ENCODE results near the gene EPHB1.

EPHB1 gene

DNA sequence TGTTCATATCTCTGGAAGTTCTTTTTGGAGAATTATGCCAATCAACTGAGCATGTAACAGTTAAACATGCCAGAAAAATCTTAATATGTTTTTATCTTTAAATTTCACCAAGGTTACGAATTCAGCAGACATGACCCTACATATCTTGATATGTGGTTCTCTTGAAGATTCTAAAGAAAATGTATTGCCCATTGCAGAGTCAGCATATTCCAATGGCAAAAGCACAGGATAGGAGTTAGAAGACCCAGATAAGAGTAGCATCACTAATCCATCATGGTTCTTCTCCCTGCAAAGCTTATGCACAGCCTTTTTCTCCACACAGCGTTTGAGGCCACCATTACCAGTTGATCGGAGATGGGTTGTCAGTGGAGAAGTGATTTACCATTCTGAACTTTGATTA is 402.8 kb downstream of the EPHB1 start:
- H3K4me1 ChIP-seq (ENCODE audit: control insufficient read depth in 2 of 2, insufficient read depth in 1 of 2, low read depth in 1 of 2, low read length in 2 of 2): no peaks in the 10 kb centered on the region
- H2BK15ac ChIP-seq (ENCODE audit: low read length): no peak overlapping the region
- no peak overlapping the region for H3K4me3 ChIP-seq (ENCODE audit: low read length in 2 of 2)
- peaks cover 0 to 3% of the 10 kb centered on the region in 2 donors for H3K36me3 ChIP-seq (replicated peaks in 1 of 2; ENCODE audit: control insufficient read depth in 2 of 2, insufficient read depth in 2 of 2, low read length in 2 of 2)
- no peak overlapping the region for H2BK120ac ChIP-seq (ENCODE audit: low read depth, low read length)
- no peak overlapping the region for H3K27ac ChIP-seq (replicated peaks; ENCODE audit: low read length)
- H4K8ac ChIP-seq (ENCODE audit: low read depth, low read length): no peak overlapping the region
- H3K79me1 ChIP-seq (ENCODE audit: low read depth, low read length): no peaks in the 10 kb centered on the region
- H2BK12ac ChIP-seq (ENCODE audit: low read length): no peak overlapping the region
- H3K4me2 ChIP-seq (ENCODE audit: insufficient read depth, low read length, poor library complexity, severe bottlenecking): no peak overlapping the region
- no peak overlapping the region for H3K23ac ChIP-seq (ENCODE audit: low read depth, low read length, poor library complexity)
- no peak overlapping the region for H3K4ac ChIP-seq (ENCODE audit: low read length)
- DNase-seq (ENCODE audit: low spot score): no peak
- WGBS, 2 donors (ENCODE audit: extremely low coverage in 2 of 2, insufficient read length in 2 of 2, insufficient replicate concordance in 1 of 2): no CpG with 5 or more reads among the region's 3 CpGs
- H3K18ac ChIP-seq (ENCODE audit: low read length): no peak overlapping the region
- H3K27me3 ChIP-seq (ENCODE audit: control insufficient read depth in 3 of 3, insufficient read depth in 3 of 3, low read depth in 1 of 3, low read length in 3 of 3): no peaks in the 10 kb centered on the region
- H3K9me3 ChIP-seq (replicated peaks in 1 of 2; ENCODE audit: control insufficient read depth in 2 of 2, insufficient read depth in 1 of 2, low read depth in 1 of 2, low read length in 2 of 2): no peaks in the 10 kb centered on the region
- H2AFZ ChIP-seq (ENCODE audit: low read length): no peak overlapping the region
- H3K14ac ChIP-seq (ENCODE audit: low read length): no peak overlapping the region
- H2AK5ac ChIP-seq (ENCODE audit: low read depth, low read length): no peak overlapping the region
- no peak overlapping the region for H4K91ac ChIP-seq (ENCODE audit: low read depth, low read length, poor library complexity)
- no peak overlapping the region for H2BK5ac ChIP-seq (ENCODE audit: low read length)
- no peak overlapping the region for H3K9ac ChIP-seq (ENCODE audit: low read depth, low read length, poor library complexity)

DNA sequence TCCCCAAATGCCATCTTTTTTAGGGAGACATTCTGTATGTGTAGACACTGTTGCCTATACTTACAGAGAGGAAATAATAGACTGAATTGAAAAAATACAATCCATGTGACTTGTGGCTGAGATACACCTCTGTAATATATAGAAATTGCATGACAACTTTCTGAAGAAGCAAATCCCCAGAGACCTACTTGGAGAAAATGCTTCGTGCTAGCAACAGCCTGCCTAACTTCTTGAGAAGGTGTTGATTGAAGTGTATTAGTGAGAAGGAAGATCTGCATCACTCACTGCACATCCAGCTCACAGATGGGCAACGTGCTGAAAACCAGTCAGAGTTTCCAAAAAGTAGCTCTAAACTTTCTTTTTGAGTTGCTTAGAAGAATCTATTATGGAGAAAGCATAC is 404.1 kb downstream of the EPHB1 start:
- Histone ChIP-seq H3K9me3 (replicated peaks in 1 of 2; ENCODE audit: control insufficient read depth in 2 of 2, insufficient read depth in 1 of 2, low read depth in 1 of 2, low read length in 2 of 2) (no peaks in the 10 kb centered on the region), H2AFZ (ENCODE audit: low read length) (no peak overlapping the region), H3K4ac (ENCODE audit: low read length) (no peak overlapping the region), H2AK5ac (ENCODE audit: low read depth, low read length) (no peak overlapping the region), H3K4me1 (ENCODE audit: control insufficient read depth in 2 of 2, insufficient read depth in 1 of 2, low read depth in 1 of 2, low read length in 2 of 2) (no peaks in the 10 kb centered on the region), H3K4me2 (ENCODE audit: insufficient read depth, low read length, poor library complexity, severe bottlenecking) (no peak overlapping the region), H3K4me3 (ENCODE audit: low read length in 2 of 2) (no peak overlapping the region), H3K79me1 (ENCODE audit: low read depth, low read length) (no peaks in the 10 kb centered on the region), H2BK120ac (ENCODE audit: low read depth, low read length) (no peak overlapping the region), H4K91ac (ENCODE audit: low read depth, low read length, poor library complexity) (no peak overlapping the region), H4K8ac (ENCODE audit: low read depth, low read length) (no peak overlapping the region), H3K23ac (ENCODE audit: low read depth, low read length, poor library complexity) (no peak overlapping the region), H3K18ac (ENCODE audit: low read length) (no peak overlapping the region), H2BK12ac (ENCODE audit: low read length) (no peak overlapping the region), H2BK15ac (ENCODE audit: low read length) (no peak overlapping the region), H3K36me3 (replicated peaks in 1 of 2; ENCODE audit: control insufficient read depth in 2 of 2, insufficient read depth in 2 of 2, low read length in 2 of 2) (peaks cover 0 to 3% of the 10 kb centered on the region in 2 donors), H3K9ac (ENCODE audit: low read depth, low read length, poor library complexity) (no peak overlapping the region), H3K27me3 (ENCODE audit: control insufficient read depth in 3 of 3, insufficient read depth in 3 of 3, low read depth in 1 of 3, low read length in 3 of 3) (no peaks in the 10 kb centered on the region), H3K14ac (ENCODE audit: low read length) (no peak overlapping the region), H2BK5ac (ENCODE audit: low read length) (no peak overlapping the region), H3K27ac (replicated peaks; ENCODE audit: low read length) (no peak overlapping the region)
- no peak for DNase-seq (ENCODE audit: low spot score)
- WGBS, 2 donors (ENCODE audit: extremely low coverage in 2 of 2, insufficient read length in 2 of 2, insufficient replicate concordance in 1 of 2): no CpG with 5 or more reads among the region's 2 CpGs

DNA sequence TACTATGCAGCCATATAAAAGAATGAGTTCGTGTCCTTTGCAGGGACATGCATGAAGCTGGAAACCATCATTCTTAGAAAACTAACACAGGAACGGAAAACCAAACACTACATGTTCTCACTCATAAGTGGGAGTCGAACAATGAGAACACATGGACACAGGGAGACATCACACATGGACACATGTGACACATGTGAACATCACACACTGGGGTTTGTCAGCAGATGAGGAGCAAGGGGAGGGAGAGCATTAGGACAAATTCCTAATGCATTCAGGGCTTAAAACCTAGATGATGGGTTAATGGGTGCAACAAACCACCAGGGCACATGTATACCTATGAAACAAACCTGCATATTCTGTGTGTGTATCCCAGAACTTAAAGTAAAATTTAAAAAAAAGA is 408.0 kb downstream of the EPHB1 start:
- no CpG with 5 or more reads among the region's 3 CpGs for WGBS, 2 donors (ENCODE audit: extremely low coverage in 2 of 2, insufficient read length in 2 of 2, insufficient replicate concordance in 1 of 2)

DNA sequence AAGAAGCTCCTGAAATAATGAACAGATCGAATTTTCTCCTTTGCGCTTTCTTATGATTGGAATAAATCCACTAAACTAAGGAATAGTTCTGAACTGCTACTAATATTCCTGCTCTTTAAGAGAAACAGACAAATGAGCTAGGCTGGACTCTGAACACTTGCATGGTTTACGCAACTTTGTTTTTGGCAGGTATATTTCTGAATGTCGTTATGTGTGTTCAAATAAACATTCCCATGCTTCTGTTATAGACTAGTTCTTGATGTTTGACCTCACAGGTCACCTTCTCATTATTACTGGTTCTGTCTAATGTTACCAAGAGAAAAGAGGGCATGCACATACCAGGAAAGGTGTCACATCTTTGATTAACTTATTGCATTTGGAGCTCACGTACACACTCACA is 418.2 kb downstream of the EPHB1 start:
- Histone ChIP-seq H3K9me3 (replicated peaks in 1 of 2; ENCODE audit: control insufficient read depth in 2 of 2, insufficient read depth in 1 of 2, low read depth in 1 of 2, low read length in 2 of 2) (no peaks in the 10 kb centered on the region), H3K4me3 (ENCODE audit: low read length in 2 of 2) (no peak overlapping the region), H3K27ac (replicated peaks; ENCODE audit: low read length) (no peak overlapping the region), H4K8ac (ENCODE audit: low read depth, low read length) (no peak overlapping the region), H3K23ac (ENCODE audit: low read depth, low read length, poor library complexity) (no peak overlapping the region), H2BK15ac (ENCODE audit: low read length) (no peak overlapping the region), H2AFZ (ENCODE audit: low read length) (no peak overlapping the region), H2BK5ac (ENCODE audit: low read length) (no peak overlapping the region), H3K36me3 (replicated peaks in 1 of 2; ENCODE audit: control insufficient read depth in 2 of 2, insufficient read depth in 2 of 2, low read length in 2 of 2) (no peaks in the 10 kb centered on the region), H3K18ac (ENCODE audit: low read length) (no peak overlapping the region), H2AK5ac (ENCODE audit: low read depth, low read length) (no peak overlapping the region), H2BK120ac (ENCODE audit: low read depth, low read length) (no peak overlapping the region), H3K4ac (ENCODE audit: low read length) (no peak overlapping the region), H4K91ac (ENCODE audit: low read depth, low read length, poor library complexity) (no peak overlapping the region), H3K9ac (ENCODE audit: low read depth, low read length, poor library complexity) (no peak overlapping the region), H2BK12ac (ENCODE audit: low read length) (no peak overlapping the region), H3K14ac (ENCODE audit: low read length) (no peak overlapping the region), H3K4me2 (ENCODE audit: insufficient read depth, low read length, poor library complexity, severe bottlenecking) (no peak overlapping the region), H3K79me1 (ENCODE audit: low read depth, low read length) (no peaks in the 10 kb centered on the region), H3K4me1 (ENCODE audit: control insufficient read depth in 2 of 2, insufficient read depth in 1 of 2, low read depth in 1 of 2, low read length in 2 of 2) (peaks cover 0 to 4% of the 10 kb centered on the region in 2 donors), H3K27me3 (ENCODE audit: control insufficient read depth in 3 of 3, insufficient read depth in 3 of 3, low read depth in 1 of 3, low read length in 3 of 3) (no peaks in the 10 kb centered on the region)
- no peak for DNase-seq (ENCODE audit: low spot score)
- no CpG with 5 or more reads among the region's 5 CpGs for WGBS, 2 donors (ENCODE audit: extremely low coverage in 2 of 2, insufficient read length in 2 of 2, insufficient replicate concordance in 1 of 2)

More for the DNA sequence above, 408.0 kb downstream of the EPHB1 start:
- Histone ChIP-seq H2BK15ac (ENCODE audit: low read length) (no peak overlapping the region), H3K27me3 (ENCODE audit: control insufficient read depth in 3 of 3, insufficient read depth in 3 of 3, low read depth in 1 of 3, low read length in 3 of 3) (no peaks in the 10 kb centered on the region), H2BK120ac (ENCODE audit: low read depth, low read length) (no peak overlapping the region), H3K79me1 (ENCODE audit: low read depth, low read length) (no peaks in the 10 kb centered on the region), H2BK12ac (ENCODE audit: low read length) (no peak overlapping the region), H2AK5ac (ENCODE audit: low read depth, low read length) (no peak overlapping the region), H3K4me1 (ENCODE audit: control insufficient read depth in 2 of 2, insufficient read depth in 1 of 2, low read depth in 1 of 2, low read length in 2 of 2) (no peaks in the 10 kb centered on the region), H3K4ac (ENCODE audit: low read length) (no peak overlapping the region), H4K91ac (ENCODE audit: low read depth, low read length, poor library complexity) (no peak overlapping the region), H2BK5ac (ENCODE audit: low read length) (no peak overlapping the region), H3K9ac (ENCODE audit: low read depth, low read length, poor library complexity) (no peak overlapping the region), H3K36me3 (replicated peaks in 1 of 2; ENCODE audit: control insufficient read depth in 2 of 2, insufficient read depth in 2 of 2, low read length in 2 of 2) (peaks cover 0 to 3% of the 10 kb centered on the region in 2 donors), H3K14ac (ENCODE audit: low read length) (no peak overlapping the region), H3K4me3 (ENCODE audit: low read length in 2 of 2) (no peak overlapping the region), H3K23ac (ENCODE audit: low read depth, low read length, poor library complexity) (no peak overlapping the region), H3K18ac (ENCODE audit: low read length) (no peak overlapping the region), H3K27ac (replicated peaks; ENCODE audit: low read length) (no peak overlapping the region), H4K8ac (ENCODE audit: low read depth, low read length) (no peak overlapping the region), H3K4me2 (ENCODE audit: insufficient read depth, low read length, poor library complexity, severe bottlenecking) (no peak overlapping the region), H3K9me3 (replicated peaks in 1 of 2; ENCODE audit: control insufficient read depth in 2 of 2, insufficient read depth in 1 of 2, low read depth in 1 of 2, low read length in 2 of 2) (no peaks in the 10 kb centered on the region), H2AFZ (ENCODE audit: low read length) (no peak overlapping the region)
- no peak for DNase-seq (ENCODE audit: low spot score)
